ENCODE measurements around the gene COL25A1.

DNA sequence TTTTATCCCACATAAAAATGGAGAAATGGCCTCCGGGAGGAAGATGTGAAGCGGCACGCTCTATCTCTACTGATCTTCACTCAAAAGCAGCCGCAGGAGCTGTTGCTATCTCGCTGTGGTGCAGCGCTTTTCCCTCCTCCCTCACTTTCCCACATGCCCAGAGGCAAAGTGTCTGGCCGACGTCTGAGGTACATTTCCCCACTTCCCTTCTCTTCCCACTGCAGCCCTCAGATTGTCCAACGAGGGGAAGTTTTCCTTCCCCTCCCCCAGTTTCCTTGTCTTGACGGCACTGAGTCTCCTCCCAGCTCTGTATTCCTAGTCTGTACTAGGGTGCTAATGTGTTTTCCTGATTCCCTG is 660 bp upstream of the COL25A1 start:
- TF ChIP-seq POLR2A (IDR thresholded peaks at IDR 0.05) (no peak), POLR2AphosphoS5 (IDR thresholded peaks at IDR 0.05) (no peak), EP300 (IDR thresholded peaks at IDR 0.05; ENCODE audit: low read depth) (no peak)
- TF ChIP-seq, protein P1, sequence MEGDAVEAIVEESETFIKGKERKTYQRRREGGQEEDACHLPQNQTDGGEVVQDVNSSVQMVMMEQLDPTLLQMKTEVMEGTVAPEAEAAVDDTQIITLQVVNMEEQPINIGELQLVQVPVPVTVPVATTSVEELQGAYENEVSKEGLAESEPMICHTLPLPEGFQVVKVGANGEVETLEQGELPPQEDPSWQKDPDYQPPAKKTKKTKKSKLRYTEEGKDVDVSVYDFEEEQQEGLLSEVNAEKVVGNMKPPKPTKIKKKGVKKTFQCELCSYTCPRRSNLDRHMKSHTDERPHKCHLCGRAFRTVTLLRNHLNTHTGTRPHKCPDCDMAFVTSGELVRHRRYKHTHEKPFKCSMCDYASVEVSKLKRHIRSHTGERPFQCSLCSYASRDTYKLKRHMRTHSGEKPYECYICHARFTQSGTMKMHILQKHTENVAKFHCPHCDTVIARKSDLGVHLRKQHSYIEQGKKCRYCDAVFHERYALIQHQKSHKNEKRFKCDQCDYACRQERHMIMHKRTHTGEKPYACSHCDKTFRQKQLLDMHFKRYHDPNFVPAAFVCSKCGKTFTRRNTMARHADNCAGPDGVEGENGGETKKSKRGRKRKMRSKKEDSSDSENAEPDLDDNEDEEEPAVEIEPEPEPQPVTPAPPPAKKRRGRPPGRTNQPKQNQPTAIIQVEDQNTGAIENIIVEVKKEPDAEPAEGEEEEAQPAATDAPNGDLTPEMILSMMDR (IDR thresholded peaks at IDR 0.05), result no peak
